ENCODE data around the gene SNX24.
"Not testable (repeated sequence)": the region's sequence is repeated elsewhere in the genome, so short reads cannot be mapped to it uniquely, and the experiment has no call there.

Gene SNX24

GRCh38 chr5:122972877-122973276 is 127.5 kb downstream of the SNX24 start:
- no peak for DNase-seq

DNA sequence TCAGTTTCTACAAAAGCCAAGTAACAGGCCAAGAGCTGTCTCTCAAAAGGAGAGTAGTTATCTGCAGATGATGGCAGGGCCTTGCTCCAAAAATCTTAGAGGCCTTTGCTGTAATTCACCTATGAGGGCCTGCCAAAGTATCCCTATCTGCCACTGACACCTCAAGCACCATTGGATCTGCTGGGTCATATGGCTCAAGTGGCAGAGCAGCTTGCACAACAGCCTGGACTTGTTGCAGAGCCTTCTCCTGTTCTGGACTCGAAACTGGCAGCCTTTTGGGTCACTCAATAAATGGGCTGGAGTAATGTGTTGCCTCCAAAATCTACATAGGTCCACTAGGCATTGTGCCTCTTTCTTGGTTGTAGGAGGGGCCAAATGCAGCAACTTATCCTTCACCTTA is 128.3 kb downstream of the SNX24 start:
- DNase-seq = not testable (repeated sequence)

DNA sequence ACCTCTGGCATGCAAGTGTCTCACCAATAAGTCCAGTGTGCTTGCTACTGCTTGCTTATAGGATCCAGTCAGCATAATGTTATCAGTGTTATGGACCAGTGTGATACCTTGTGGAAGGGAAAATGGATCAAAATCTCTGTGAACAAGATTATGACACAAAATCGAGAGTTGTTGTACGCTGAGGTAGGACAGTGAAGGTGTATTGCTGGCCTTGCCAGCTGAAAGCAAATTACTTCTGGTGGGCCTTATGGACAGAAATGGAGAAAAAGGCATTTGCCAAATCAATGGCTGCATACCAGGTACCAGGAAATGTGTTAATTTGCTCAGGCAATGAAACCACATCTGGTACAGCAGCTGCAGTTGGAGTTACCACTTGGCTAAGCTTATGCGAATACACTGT is 128.8 kb downstream of the SNX24 start:
- DNase-seq = not testable (repeated sequence)

GRCh38 chr5:122977319-122977718 is 131.9 kb downstream of the SNX24 start:
- no peak for DNase-seq

- DNase-seq = no peak
These were observed 132.7 kb downstream of the SNX24 start for GRCh38 chr5:122978068-122978467.

- DNase-seq = no peak
These were observed 133.4 kb downstream of the SNX24 start for GRCh38 chr5:122978644-122979297.

DNA sequence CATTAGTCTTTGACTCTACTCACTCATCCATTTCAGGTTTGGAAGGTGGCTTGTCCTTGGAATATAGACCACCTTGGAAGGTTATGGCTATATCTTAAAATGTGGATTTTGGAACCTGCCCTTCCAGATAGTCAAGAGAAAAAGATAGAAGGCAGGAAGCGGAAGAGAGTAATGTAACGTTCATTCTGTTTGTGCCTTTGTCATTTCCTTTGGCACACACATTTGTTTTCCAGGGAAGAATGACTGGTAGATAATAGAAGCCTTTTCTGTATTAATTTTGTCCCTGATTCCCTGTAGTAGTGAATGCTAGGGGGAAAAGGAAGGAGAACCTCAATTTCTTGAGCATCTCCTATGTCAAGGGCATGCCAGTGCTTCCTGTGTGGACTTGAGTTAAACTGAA is 136.4 kb downstream of the SNX24 start:
- no peak for DNase-seq

DNA sequence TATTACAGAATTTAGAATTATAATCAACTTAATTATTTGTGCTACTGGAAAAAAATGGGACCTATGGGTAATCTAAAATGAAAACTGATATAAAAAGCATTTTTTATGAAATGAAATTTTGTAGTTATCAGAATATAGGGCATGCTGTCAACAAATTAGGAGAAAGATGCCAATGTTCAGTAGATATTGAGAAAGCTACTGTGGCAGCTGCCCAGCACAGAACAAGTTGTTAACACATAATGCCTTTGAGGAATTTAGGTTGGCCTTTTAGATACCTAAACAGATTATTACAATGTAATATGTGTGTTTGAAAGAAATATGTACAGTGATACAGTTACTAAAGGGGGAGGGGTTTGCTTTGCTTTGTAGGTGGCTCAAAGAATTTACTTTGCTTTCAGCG is 137.0 kb downstream of the SNX24 start:
- DNase-seq = no peak

DNA sequence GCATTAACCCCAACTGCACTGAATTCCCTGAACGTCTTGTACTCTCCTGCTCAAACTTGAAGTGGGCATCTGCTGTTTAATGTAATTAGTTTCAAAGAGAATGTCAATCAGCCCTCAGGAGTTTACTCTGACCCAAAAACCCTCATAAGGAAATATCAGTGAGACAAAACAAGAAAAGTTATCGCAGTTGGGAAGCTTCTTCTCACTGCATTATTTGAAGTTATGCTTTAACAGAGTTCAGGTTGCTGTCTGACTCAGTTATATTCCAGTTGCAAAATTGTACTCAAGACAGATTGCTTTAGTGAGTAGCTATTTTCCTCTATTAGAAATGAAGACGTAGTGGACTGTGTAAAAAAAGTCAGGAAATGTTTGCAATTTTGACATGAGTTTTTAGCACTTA is 139.0 kb downstream of the SNX24 start:
- no peak for DNase-seq

DNA sequence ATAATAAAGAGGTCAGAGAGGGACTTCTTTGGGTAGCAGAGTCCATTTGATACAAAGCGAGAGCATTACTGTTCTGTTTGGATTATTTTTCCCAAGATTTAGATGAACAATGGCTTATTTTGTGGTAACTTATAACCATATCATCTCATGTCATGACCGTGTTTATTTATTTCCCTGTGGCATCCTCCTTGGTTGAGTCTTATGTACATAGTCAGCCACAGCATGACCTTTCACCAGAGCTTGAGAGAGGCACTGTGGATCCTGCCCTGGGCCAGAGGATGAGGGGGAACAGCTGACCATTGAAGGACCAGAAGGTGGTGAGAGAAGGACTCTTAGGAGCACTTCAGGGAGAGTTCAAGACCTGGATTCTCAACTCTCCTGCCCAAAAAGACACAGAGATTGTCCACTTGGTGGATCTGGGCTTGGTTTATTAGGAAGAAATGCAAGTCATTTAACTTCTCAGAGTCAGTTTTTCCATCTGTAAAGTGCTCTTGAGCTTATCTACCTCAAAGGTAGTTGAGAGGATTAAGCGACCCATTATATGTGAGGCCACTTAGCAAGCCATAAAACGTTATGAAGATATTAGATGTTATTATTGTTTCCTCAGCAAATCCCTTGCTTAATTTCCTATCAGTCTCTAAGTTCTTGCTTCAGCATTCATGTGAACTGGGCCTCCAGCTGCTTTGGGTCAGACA is 139.7 kb downstream of the SNX24 start:
- no peak for DNase-seq

DNA sequence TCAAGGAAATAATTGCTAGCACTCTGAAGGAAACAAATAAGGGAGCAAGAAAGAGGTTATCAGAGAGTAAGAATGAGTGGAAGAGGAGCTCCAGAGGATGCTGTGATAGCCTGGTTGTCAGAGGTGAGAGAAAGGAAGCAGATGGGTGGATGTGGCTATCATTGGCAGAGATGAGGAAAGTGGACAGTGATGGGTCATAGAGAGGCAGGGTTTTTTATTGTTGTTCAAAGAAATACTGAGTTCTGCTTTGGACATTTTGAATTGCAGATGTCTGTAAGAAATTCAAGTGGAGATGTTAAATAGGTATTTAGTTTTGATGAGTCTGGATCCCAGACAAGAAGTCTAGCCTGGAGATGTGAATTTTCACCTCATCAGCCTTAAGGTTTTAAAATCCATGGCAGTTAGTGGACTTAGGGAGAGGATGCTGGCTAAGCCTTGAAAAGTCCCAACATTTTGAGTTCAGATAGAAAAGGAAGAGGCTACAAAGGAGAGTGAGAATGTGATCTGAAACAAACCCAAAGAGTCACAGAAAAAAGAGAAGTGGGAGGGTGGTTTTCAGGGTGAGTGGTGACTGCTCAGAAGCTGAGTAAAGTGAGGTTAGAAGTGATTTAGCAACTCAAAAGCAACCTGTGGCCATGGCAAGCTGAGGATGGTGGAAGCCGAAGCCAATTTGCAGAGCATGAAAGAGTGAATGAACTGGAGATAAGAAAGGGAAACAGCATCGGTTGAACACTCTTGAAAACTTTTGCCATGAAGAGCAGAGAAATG is 140.7 kb downstream of the SNX24 start:
- DNase-seq = no peak

GRCh38 chr5:122996091-122996490 is 150.7 kb downstream of the SNX24 start:
- DNase-seq = no peak

- no peak for DNase-seq
These were observed 151.9 kb downstream of the SNX24 start for GRCh38 chr5:122997294-122997693.

DNA sequence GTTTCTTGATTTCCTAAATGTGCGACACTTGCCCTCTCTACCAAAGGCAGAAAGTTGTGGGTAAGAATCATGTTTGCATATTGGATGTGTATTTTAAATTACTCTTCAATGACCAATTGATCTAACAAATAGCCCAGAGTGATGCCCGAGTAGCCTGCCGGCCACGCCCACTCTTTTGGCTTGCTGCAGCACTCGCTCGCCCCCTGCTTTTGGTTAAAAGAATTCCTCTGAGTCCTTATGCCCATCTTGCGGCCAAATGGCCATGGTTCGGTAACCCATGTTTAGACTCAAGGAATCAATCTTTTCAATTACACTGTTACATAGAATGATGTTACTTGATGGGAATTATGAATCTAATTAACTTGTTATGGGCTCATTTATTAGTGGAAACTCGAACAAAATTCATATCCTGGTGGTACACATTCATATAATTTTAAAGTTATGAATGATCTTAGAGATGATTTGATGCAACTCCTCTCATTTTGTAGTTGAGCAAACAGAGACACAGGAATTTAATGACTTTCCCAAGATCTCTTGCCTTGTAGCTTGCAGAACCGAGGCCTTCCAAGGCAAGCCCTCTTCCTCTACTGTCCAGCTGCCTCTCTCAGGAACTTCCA is 154.6 kb downstream of the SNX24 start:
- no peak for DNase-seq

DNA sequence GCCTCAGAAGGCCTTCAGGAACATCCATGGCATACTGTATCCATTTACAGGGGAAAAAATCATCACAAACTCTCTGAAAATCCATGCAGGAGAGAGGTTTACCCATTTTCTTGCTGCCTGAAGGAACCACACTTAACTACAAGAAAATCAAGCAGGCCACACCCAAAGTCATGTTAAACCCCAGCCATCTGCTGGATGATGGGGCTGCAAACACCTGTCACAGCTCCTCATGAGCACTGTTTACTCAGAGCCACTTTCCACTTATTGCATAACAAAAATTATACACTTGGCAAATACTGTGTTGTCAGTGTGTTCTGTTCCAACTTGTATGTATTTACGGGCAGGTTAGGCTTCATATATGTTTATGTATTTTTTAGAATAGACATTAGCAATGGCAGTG is 155.3 kb downstream of the SNX24 start:
- DNase-seq = peak in 1 of 2 experiments; percentile 26

DNA sequence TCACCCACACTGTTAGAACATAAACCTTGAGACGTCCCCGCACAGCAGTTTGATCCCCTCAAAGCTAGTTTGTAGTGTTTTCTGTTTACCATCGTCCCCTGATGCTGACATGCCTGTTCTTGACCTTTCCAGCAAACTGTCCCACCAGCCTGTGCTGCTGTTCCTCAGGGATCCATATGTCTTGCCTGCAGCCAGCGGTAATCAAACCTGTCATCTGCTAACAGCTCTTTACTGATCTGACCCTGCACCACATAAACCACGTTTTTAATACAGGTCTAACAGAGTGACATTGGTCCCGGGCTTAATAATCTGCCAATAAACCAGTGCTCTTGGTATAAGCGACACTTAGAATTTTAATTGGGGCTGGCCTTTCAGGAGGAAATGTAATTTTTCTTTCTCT is 156.4 kb downstream of the SNX24 start:
- no peak for DNase-seq

DNA sequence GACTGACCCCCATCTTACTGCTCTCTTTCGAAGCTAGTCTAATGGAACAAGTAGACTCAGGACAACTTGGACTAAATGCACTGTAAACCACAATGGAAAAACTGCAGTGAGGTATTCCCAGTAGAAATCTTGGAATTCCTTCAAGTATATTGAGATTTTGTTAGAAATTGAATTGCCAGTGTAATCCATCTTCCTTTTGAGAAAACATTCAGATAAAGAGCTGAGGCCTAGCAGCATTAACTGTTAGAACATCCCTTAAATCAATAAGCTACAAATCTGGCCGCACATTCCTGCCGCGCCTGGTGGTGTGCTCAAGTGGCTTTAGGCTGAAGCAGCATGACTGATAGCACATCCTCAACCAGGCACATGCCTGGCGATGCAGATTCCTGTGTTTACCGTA is 161.8 kb downstream of the SNX24 start:
- no peak for DNase-seq

DNA sequence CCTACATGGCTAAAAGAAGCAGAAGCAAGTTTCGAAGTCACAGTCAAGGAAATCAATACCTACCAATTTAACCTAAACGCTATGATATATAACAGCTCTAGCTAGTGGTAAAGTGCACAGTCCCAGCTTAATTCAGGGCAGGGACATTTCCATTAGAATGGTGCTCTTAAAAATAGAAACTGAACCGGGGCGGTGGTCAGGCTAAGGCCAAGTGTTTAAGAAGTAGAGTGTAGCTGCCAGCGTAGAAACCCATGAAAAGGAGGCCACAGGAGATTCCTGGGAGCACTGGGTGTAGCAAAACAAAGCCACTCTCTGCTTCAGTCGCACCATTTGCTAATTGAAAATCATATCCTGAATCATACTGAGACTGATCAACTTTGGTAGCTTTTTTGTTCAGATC is 162.3 kb downstream of the SNX24 start:
- no peak for DNase-seq

DNA sequence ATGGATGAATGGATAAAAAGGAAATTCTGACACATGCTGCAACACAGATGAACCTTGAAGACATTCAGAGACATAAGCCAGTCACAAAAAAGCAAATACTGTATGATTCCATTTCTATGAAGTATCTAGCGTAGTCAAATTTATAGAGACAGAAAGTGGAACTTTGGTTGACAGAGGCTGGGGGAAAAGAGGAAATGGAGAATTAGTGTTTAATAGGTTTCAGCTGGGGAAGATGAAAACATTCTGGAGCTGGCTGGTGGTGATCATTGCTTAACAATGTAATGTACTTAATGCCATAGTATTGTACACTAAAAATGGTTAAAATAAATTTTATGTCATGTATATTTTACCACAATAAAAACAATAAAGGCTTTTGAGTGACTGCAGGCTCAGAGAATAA is 166.9 kb downstream of the SNX24 start:
- no peak for DNase-seq

DNA sequence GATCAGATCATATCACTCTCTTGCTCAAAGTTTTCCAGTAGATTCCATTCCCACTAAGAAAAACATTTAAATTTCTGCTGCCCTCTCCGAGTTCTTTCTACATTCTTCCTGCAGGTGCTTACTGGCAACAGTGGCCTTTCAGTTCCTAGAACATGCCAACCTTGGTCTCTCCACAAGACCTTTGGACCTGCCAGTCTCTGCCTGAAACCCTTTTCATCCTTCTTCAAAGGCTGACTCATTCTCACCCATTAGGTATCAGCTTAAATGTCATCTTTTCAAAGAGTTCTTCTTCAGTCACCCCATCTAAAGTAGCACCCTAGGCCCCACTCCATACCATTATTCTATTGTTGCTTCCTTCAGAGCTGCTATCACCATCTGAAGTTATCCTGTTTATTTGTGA is 169.3 kb downstream of the SNX24 start:
- DNase-seq = no peak

GRCh38 chr5:123028222-123028621 is 182.8 kb downstream of the SNX24 start:
- no peak for DNase-seq

GRCh38 chr5:123033157-123033671 is 187.8 kb downstream of the SNX24 start:
- no peak for DNase-seq

DNA sequence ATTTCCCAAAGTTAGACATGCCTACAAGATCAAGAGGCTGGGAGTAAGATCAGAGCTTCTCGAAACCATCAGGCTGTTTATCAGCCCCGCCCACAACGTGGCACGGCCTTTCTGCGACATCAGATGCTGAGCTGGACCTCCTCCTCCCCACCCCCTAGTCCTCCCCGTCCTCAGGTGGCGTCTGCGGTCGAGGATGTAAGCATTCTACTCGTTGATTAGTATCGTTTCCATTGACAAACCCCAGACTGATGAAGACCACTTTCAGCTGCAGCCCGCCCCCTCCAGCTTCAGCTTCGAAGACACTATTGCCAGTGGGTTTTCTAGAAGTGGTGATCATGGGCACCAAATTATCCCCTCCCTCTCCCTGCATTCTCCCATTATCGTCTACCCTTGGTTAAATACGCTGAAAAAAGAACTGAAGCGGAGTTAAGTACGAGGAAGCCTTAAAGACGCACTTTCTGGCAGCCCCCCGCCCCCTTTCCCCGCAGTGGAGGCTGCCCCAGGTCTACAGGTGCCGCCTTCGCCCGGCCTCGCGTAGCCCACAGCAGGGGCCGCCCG is 190.0 kb downstream of the SNX24 start:
- peak in 1 of 2 experiments; percentile 15 for DNase-seq

Measured in NCI-H446 (cell line).